ENCODE measurements around the gene HNRNPAB.

HNRNPAB gene

DNA sequence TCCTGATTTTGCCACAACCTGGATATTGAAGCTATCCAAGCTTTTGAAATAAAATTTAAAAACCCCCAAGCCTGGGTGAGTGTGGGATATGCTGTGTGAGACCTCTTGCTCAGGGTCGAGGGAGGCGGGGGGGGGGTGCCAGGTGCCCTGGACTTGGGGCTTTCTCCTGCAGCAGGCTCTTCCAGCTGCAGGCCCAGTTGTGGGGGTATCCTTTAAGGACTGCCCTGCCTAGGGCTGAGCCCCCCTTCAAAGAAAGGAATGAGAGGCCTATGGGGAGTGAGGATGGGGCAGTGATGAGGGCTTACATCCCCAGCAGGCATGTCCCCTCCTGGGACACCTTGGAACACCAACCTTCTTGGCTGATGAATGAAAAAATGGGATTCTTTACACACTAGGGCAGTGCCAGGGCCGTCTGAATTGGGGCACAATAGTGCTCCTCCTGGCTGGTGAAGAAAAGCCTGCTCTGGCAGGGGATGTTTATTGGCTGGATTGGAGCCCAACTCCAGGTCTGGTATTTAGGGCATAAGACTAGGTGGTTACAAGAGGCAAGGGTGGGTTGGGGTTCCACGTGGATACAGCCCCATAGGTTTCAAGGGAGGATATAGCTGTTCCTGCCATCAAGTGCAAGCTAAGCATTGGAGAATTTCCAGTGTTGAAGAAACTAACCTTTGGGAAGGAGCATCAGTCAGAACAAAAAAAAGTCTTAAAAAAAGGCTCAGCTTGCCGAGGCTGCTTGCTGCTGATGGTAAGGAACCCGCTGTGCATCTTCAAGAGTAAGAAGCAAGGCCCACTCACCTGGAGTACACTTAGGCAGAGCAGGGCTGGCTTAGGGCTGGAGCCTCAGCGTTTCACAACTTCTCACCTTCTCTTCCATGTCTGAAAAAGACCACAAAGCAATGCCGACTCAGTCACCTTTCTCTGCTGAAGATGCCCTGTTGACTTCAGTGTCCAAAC lies 7.0 kb downstream of the HNRNPAB start:
- H3K36me3 ChIP-seq (ENCODE audit: control insufficient read depth, insufficient read depth, low read length) = peaks cover 97% of the 10 kb centered on the region
- DNase-seq = no peak
- H3K4me3 ChIP-seq (ENCODE audit: insufficient read depth, low read depth, low read length, poor library complexity, severe bottlenecking) = no peak overlapping the region
- peaks cover 9% of the 10 kb centered on the region for H3K4me1 ChIP-seq (ENCODE audit: control insufficient read depth, insufficient read depth, low read length, poor library complexity, severe bottlenecking)
- H3K27ac ChIP-seq (ENCODE audit: insufficient read depth, low read length, poor library complexity, severe bottlenecking) = no peak overlapping the region
- H3K27me3 ChIP-seq (replicated peaks; ENCODE audit: control insufficient read depth, insufficient read depth, low read length, poor library complexity, severe bottlenecking) = no peaks in the 10 kb centered on the region
- no peaks in the 10 kb centered on the region for H3K9me3 ChIP-seq (ENCODE audit: control insufficient read depth, low read length)

DNA sequence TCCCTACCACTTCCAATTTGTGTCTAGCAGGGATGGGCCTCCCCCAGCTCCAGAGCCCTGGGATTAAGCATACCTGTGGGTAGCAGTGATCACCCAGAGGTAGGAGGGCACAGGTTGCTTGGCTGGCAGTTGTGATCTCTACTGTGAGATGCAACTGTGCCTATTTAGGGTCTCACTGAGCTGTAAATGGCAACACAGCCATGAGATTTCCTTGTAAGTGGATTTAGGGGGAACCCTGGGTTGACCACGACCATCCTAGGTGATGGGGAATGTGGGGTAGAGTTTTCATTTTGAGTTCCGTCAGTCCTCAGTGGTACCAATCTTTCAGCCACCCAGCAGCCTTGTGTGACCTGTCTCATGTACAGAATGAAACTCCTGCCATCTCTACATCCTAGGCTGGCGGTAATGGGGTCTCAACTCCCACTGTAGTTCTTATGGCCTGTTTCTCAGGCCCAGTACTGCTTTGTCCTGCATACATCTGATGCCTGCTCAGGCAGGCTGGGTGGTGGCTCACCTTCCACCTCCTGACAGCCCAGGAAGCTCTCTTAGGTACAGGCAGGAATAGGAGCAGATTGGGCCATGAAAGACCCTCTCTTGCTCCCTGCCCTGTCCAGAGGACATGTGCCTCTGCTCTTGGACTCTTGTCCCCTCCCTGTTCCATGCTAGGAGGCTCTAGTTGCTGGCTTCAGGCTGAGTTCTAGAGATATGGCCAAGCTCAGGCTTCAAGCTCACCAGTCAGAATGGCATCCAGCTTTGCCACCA lies 8.1 kb downstream of the HNRNPAB start:
- Histone ChIP-seq H3K36me3 (ENCODE audit: control insufficient read depth, insufficient read depth, low read length) (peaks cover 91% of the 10 kb centered on the region), H3K4me3 (ENCODE audit: insufficient read depth, low read depth, low read length, poor library complexity, severe bottlenecking) (no peak overlapping the region), H3K27me3 (replicated peaks; ENCODE audit: control insufficient read depth, insufficient read depth, low read length, poor library complexity, severe bottlenecking) (no peaks in the 10 kb centered on the region), H3K4me1 (ENCODE audit: control insufficient read depth, insufficient read depth, low read length, poor library complexity, severe bottlenecking) (no peaks in the 10 kb centered on the region), H3K27ac (ENCODE audit: insufficient read depth, low read length, poor library complexity, severe bottlenecking) (no peak overlapping the region), H3K9me3 (ENCODE audit: control insufficient read depth, low read length) (no peaks in the 10 kb centered on the region)
- no peak for DNase-seq

DNA sequence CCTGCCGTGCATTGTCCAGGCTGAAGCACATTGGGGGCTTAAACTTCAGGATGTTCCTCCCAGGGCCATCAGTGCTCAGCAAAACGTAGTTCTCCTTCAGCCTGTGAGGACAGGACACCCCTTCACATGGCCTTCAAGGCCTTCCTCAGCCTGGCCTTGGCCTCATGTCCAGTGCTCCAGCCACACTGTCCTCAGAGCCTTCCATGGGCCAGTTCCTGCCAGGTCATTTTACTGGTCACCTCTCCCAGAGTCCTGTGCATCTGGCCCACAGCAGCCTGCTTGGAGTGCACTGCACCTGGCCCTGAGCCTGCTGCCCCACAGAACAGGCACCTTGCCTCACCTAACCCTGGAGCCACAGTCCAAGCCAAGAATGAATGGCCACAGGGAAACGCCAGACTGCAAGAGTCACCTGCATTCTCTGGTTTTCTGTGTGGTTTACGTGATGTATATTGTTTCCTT lies 8.7 kb downstream of the HNRNPAB start:
- Histone ChIP-seq H3K27me3 (replicated peaks; ENCODE audit: control insufficient read depth, insufficient read depth, low read length, poor library complexity, severe bottlenecking) (no peaks in the 10 kb centered on the region), H3K36me3 (ENCODE audit: control insufficient read depth, insufficient read depth, low read length) (peaks cover 85% of the 10 kb centered on the region), H3K4me3 (ENCODE audit: insufficient read depth, low read depth, low read length, poor library complexity, severe bottlenecking) (no peak overlapping the region), H3K9me3 (ENCODE audit: control insufficient read depth, low read length) (no peaks in the 10 kb centered on the region), H3K4me1 (ENCODE audit: control insufficient read depth, insufficient read depth, low read length, poor library complexity, severe bottlenecking) (no peaks in the 10 kb centered on the region), H3K27ac (ENCODE audit: insufficient read depth, low read length, poor library complexity, severe bottlenecking) (no peak overlapping the region)
- DNase-seq = no peak

DNA sequence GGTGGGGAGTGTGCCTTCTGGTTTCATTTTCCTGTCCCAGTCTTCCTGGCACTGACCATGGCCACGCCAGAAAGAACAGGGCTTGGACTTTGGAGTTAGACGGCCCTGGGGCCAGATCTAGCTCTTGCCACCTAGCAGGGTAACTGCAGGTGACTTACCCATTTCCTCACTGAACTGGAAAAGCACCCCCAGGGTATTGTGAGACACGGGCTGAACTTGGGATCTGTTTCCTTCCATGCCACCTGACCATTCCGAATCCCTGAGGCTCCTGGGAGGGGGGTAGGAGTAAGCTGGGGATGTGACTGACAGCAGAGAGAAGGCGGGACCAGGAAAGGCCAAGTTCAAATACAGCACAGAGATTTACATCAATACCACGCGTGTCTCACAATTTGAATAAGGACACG lies 9.4 kb downstream of the HNRNPAB start:
- no peak overlapping the region for H3K27ac ChIP-seq (ENCODE audit: insufficient read depth, low read length, poor library complexity, severe bottlenecking)
- H3K4me1 ChIP-seq (ENCODE audit: control insufficient read depth, insufficient read depth, low read length, poor library complexity, severe bottlenecking) = no peaks in the 10 kb centered on the region
- no peak for DNase-seq
- no peaks in the 10 kb centered on the region for H3K9me3 ChIP-seq (ENCODE audit: control insufficient read depth, low read length)
- H3K27me3 ChIP-seq (replicated peaks; ENCODE audit: control insufficient read depth, insufficient read depth, low read length, poor library complexity, severe bottlenecking) = no peaks in the 10 kb centered on the region
- no peak overlapping the region for H3K4me3 ChIP-seq (ENCODE audit: insufficient read depth, low read depth, low read length, poor library complexity, severe bottlenecking)
- peaks cover 84% of the 10 kb centered on the region for H3K36me3 ChIP-seq (ENCODE audit: control insufficient read depth, insufficient read depth, low read length)

- H3K9me3 ChIP-seq (ENCODE audit: control insufficient read depth, low read length) = no peaks in the 10 kb centered on the region
- no peak overlapping the region for H3K27ac ChIP-seq (ENCODE audit: insufficient read depth, low read length, poor library complexity, severe bottlenecking)
- H3K4me1 ChIP-seq (ENCODE audit: control insufficient read depth, insufficient read depth, low read length, poor library complexity, severe bottlenecking) = no peaks in the 10 kb centered on the region
- H3K36me3 ChIP-seq (ENCODE audit: control insufficient read depth, insufficient read depth, low read length) = peaks cover 81% of the 10 kb centered on the region
- H3K27me3 ChIP-seq (replicated peaks; ENCODE audit: control insufficient read depth, insufficient read depth, low read length, poor library complexity, severe bottlenecking) = no peaks in the 10 kb centered on the region
- DNase-seq = no peak
- H3K4me3 ChIP-seq (ENCODE audit: insufficient read depth, low read depth, low read length, poor library complexity, severe bottlenecking) = no peak overlapping the region
Observed at GRCh38 chr5:178214160-178214803, 9.9 kb downstream of the HNRNPAB start.

DNA sequence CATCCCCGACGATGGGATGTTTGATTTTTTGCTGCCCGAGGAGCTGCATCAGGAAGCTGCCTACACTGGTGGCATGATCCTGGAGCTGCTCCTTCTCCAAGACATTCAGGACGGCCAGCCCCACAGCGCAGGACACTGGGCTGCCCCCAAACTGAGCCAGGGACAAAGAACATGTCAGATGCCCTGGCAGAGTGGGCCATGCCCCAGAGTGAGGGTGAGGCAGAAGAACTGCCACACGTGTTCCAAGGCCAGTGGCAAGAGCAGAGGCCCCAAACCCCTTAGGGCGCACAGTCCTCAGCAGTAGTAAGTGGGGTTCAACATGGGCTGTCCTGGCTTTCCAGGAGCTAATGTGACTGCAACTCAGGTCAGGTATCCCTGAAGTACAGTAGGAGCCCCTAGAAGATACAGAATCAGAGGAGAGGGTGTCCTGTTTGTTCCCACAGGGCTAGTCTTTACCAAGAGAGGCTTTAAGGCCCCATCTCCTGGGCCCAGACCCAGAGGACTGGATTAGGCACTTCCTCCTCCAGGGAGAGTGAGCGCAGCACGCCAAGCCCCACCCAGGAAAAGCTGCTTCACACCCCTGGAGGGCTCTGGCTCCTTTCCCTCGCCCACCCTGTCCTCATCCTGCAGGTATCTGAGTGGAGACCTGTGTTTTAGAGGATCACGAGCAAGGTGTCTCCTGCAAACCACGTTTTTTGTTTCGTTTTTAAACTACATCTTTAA lies 11.1 kb downstream of the HNRNPAB start:
- H3K4me1 ChIP-seq (ENCODE audit: control insufficient read depth, insufficient read depth, low read length, poor library complexity, severe bottlenecking) = no peaks in the 10 kb centered on the region
- no peaks in the 10 kb centered on the region for H3K27me3 ChIP-seq (replicated peaks; ENCODE audit: control insufficient read depth, insufficient read depth, low read length, poor library complexity, severe bottlenecking)
- no peaks in the 10 kb centered on the region for H3K9me3 ChIP-seq (ENCODE audit: control insufficient read depth, low read length)
- no peak for DNase-seq
- no peak overlapping the region for H3K27ac ChIP-seq (ENCODE audit: insufficient read depth, low read length, poor library complexity, severe bottlenecking)
- peaks cover 70% of the 10 kb centered on the region for H3K36me3 ChIP-seq (ENCODE audit: control insufficient read depth, insufficient read depth, low read length)
- H3K4me3 ChIP-seq (ENCODE audit: insufficient read depth, low read depth, low read length, poor library complexity, severe bottlenecking) = no peak overlapping the region

DNA sequence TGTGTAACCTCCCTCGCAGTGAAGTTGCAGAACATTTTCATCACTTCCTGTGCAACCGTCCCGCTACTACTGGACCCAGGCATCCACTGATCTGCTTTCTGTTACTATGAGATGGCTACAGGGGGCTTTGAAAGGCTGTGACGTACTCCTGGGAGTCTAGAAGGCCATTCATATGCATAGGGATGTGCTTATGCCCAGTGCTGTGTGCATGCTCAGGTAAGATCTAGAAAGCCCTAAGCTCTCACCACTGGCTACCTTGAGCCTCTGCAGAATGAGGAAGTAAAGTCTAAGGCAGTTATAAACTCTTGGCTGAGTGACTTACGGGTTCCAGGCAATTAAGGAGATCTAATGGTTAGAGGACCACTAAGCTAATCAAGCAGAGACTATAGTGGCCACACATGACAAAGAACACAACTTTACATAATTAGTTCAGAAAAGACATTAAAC lies 11.8 kb downstream of the HNRNPAB start:
- no peak overlapping the region for H3K4me3 ChIP-seq (ENCODE audit: insufficient read depth, low read depth, low read length, poor library complexity, severe bottlenecking)
- H3K27ac ChIP-seq (ENCODE audit: insufficient read depth, low read length, poor library complexity, severe bottlenecking) = no peak overlapping the region
- H3K4me1 ChIP-seq (ENCODE audit: control insufficient read depth, insufficient read depth, low read length, poor library complexity, severe bottlenecking) = no peaks in the 10 kb centered on the region
- H3K27me3 ChIP-seq (replicated peaks; ENCODE audit: control insufficient read depth, insufficient read depth, low read length, poor library complexity, severe bottlenecking) = no peaks in the 10 kb centered on the region
- H3K36me3 ChIP-seq (ENCODE audit: control insufficient read depth, insufficient read depth, low read length) = peaks cover 63% of the 10 kb centered on the region
- H3K9me3 ChIP-seq (ENCODE audit: control insufficient read depth, low read length) = no peaks in the 10 kb centered on the region
- no peak for DNase-seq

DNA sequence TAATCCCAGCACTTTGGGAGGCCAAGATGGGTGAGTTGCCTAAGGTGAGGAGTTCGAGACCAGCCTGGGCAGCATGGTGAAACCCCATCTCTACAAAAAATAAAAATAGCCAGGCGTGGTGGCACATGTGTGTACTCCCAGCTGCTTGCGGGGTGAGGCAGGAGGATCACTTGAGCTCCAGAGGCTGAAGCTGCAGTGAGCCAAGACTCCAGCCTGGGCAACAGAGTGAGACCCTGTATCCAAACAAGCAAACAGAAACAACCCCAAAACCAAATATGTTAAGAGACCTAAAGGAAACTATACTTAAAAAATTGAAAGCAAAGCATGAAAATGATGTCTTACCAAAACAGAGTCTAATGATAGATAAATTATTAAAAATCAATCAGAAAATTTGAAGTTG lies 12.4 kb downstream of the HNRNPAB start:
- no peaks in the 10 kb centered on the region for H3K27me3 ChIP-seq (replicated peaks; ENCODE audit: control insufficient read depth, insufficient read depth, low read length, poor library complexity, severe bottlenecking)
- H3K4me3 ChIP-seq (ENCODE audit: insufficient read depth, low read depth, low read length, poor library complexity, severe bottlenecking) = no peak overlapping the region
- H3K9me3 ChIP-seq (ENCODE audit: control insufficient read depth, low read length) = no peaks in the 10 kb centered on the region
- H3K4me1 ChIP-seq (ENCODE audit: control insufficient read depth, insufficient read depth, low read length, poor library complexity, severe bottlenecking) = no peaks in the 10 kb centered on the region
- H3K27ac ChIP-seq (ENCODE audit: insufficient read depth, low read length, poor library complexity, severe bottlenecking) = no peak overlapping the region
- no peak for DNase-seq
- H3K36me3 ChIP-seq (ENCODE audit: control insufficient read depth, insufficient read depth, low read length) = peaks cover 56% of the 10 kb centered on the region

- Histone ChIP-seq H3K4me1 (ENCODE audit: control insufficient read depth, insufficient read depth, low read length, poor library complexity, severe bottlenecking) (no peaks in the 10 kb centered on the region), H3K27me3 (replicated peaks; ENCODE audit: control insufficient read depth, insufficient read depth, low read length, poor library complexity, severe bottlenecking) (no peaks in the 10 kb centered on the region), H3K36me3 (ENCODE audit: control insufficient read depth, insufficient read depth, low read length) (peaks cover 42% of the 10 kb centered on the region), H3K4me3 (ENCODE audit: insufficient read depth, low read depth, low read length, poor library complexity, severe bottlenecking) (no peak overlapping the region), H3K27ac (ENCODE audit: insufficient read depth, low read length, poor library complexity, severe bottlenecking) (no peak overlapping the region), H3K9me3 (ENCODE audit: control insufficient read depth, low read length) (no peaks in the 10 kb centered on the region)
- DNase-seq = no peak
Observed at GRCh38 chr5:178218237-178218776, 14.0 kb downstream of the HNRNPAB start.
